Vagina (tissue), 2 donors: ENCODE measurements around the gene BCR. TPM values are rescaled to one million over a fixed set of nuclear protein-coding genes. Genes with fewer than 3 reads are reported as not detected.

Experiments used
- DNase-seq, 2 donors: peaks; one replicate each; pipeline ENCODE4 v3.0.0-alpha.2; 2017; ENCODE audit errors: extremely low spot score in 2 of 2
- H3K27ac ChIP-seq: fragments of 200-600 bp; sonication (generic); one replicate; pipeline ENCODE4 v1.5.1; 2019
- H3K27me3 ChIP-seq: fragments of 200-600 bp; sonication (generic); one replicate; pipeline ENCODE4 v1.5.1; 2019
- H3K36me3 ChIP-seq, 2 donors: fragments of 200-600 bp; sonication (generic); one replicate each; pipeline ENCODE4 v1.5.1; 2017 to 2019
- H3K4me1 ChIP-seq: fragments of 200-600 bp; sonication (generic); one replicate; pipeline ENCODE4 v1.5.1; 2019
- H3K4me3 ChIP-seq, 2 donors: fragments of 200-600 bp; sonication (generic); 1 replicate in 1 of 2; 2 replicates in 1 of 2; pipeline ENCODE4 v1.5.1; 2016 to 2019
- H3K9me3 ChIP-seq: fragments of 200-600 bp; sonication (generic); one replicate; pipeline ENCODE4 v1.5.1; 2019
- POLR2A ChIP-seq, 2 donors: fragments of 450-650 bp; IDR thresholded peaks; one replicate each; pipeline ENCODE4 v1.6.1; 2017; ENCODE audit warnings: antibody characterized with exemption in 2 of 2, mild to moderate bottlenecking in 2 of 2, moderate library complexity in 2 of 2
- POLR2AphosphoS5 ChIP-seq, 2 donors: sonication (generic); formaldehyde crosslinking; IDR thresholded peaks; one replicate each; pipeline ENCODE4 v1.9.0; 2017; ENCODE audit warnings: antibody characterized with exemption in 2 of 2, mild to moderate bottlenecking in 2 of 2, low read depth in 1 of 2; ENCODE audit not compliant: insufficient read depth in 1 of 2
- intact Hi-C: fragments of 100-400 bp; cut with DNase I; formaldehyde crosslinking; loops from one replicate; pipeline ENCODE4 v1.15.1; 2023
- total RNA-seq: library from RNA; depleted of rRNA; stranded (reverse); fragments of >200 nt; gene quantifications from one replicate; pipeline ENCODE4 v1.2.3, GENCODE V29; 2016
- TF ChIP-seq, protein P1 (sequence below), 3 experiments: fragments of 450-650 bp in 2 of 3; fragments of 200-600 bp in 1 of 3; sonication (generic) in 1 of 3; IDR thresholded peaks; one replicate each; pipeline ENCODE4 v1.5.1; 2017 to 2019; ENCODE audit warnings: antibody characterized with exemption in 3 of 3, mild to moderate bottlenecking in 2 of 3, moderate library complexity in 2 of 3

BCR gene
- total RNA-seq, 1 donor from 2014 or later, result 52.5 TPM

DNA sequence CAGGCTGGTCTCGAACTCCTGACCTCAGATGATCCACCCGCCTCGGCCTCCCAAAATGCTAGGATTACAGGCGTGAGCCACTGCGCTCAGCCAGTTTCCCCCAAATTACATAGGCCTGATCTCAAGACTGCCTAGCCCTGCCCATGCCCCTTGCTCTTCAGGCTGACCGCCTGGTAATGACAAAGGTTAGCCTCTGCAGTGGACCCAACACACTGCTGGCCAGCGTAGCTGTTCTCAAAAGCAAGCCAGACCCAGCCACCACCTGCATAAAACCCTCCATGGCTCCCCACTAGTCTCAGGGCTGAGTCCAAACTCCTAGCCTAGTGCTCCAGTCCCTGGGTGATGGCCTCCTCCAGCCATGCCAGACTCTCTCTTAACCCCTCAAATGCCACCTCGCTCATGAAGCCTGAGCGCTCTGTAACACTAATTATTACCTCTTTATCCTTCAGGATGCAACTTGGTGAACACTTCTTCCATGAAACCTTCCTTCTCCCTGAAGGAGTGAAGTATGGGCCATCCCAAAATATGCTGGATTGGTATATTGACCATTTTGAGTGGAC is 37.7 kb upstream of the BCR start:
- no peak overlapping the region for H3K27ac ChIP-seq
- H3K27me3 ChIP-seq, result no peaks in the 10 kb centered on the region
- TF ChIP-seq, protein P1, sequence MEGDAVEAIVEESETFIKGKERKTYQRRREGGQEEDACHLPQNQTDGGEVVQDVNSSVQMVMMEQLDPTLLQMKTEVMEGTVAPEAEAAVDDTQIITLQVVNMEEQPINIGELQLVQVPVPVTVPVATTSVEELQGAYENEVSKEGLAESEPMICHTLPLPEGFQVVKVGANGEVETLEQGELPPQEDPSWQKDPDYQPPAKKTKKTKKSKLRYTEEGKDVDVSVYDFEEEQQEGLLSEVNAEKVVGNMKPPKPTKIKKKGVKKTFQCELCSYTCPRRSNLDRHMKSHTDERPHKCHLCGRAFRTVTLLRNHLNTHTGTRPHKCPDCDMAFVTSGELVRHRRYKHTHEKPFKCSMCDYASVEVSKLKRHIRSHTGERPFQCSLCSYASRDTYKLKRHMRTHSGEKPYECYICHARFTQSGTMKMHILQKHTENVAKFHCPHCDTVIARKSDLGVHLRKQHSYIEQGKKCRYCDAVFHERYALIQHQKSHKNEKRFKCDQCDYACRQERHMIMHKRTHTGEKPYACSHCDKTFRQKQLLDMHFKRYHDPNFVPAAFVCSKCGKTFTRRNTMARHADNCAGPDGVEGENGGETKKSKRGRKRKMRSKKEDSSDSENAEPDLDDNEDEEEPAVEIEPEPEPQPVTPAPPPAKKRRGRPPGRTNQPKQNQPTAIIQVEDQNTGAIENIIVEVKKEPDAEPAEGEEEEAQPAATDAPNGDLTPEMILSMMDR (IDR thresholded peaks at IDR 0.05), result no peak
- TF ChIP-seq POLR2AphosphoS5 (IDR thresholded peaks at IDR 0.05; ENCODE audit: insufficient read depth in 1 of 2, low read depth in 1 of 2) (no peak), POLR2A (IDR thresholded peaks at IDR 0.05) (no peak)
- no peak for DNase-seq
- H3K4me1 ChIP-seq, result peaks cover 48% of the 10 kb centered on the region
- H3K36me3 ChIP-seq, result no peaks in the 10 kb centered on the region
- peak overlapping the region; percentile 10 to 20 for H3K4me3 ChIP-seq
- intact Hi-C loops, result no loop called here
- H3K9me3 ChIP-seq, result no peaks in the 10 kb centered on the region

DNA sequence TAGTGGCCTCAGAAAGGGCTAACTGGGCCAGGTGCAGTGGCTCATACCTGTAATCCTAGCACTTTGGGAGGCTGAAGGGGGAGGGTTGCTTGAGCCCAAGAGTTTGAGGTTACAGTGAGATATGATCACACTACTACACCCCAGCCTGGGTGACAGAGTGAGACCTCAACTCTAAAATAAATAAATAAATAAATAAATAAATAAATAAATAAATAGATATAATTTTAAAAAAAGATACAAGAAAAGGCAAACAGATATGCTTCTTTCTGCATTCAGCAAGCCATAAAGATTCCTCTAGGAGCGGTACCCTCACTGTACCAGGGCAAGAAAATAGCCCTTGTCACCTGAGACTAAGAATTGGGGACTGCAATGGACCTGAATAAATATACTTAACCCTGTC is 37.2 kb upstream of the BCR start:
- Histone ChIP-seq H3K4me3 (no peak overlapping the region), H3K27ac (no peak overlapping the region), H3K9me3 (no peaks in the 10 kb centered on the region), H3K36me3 (no peaks in the 10 kb centered on the region), H3K4me1 (peaks cover 44% of the 10 kb centered on the region), H3K27me3 (no peaks in the 10 kb centered on the region)
- TF ChIP-seq, protein P1 (IDR thresholded peaks at IDR 0.05), result no peak
- TF ChIP-seq POLR2A (IDR thresholded peaks at IDR 0.05) (no peak), POLR2AphosphoS5 (IDR thresholded peaks at IDR 0.05; ENCODE audit: insufficient read depth in 1 of 2, low read depth in 1 of 2) (no peak)
- intact Hi-C loops, result no loop called here
- DNase-seq, result no peak

DNA sequence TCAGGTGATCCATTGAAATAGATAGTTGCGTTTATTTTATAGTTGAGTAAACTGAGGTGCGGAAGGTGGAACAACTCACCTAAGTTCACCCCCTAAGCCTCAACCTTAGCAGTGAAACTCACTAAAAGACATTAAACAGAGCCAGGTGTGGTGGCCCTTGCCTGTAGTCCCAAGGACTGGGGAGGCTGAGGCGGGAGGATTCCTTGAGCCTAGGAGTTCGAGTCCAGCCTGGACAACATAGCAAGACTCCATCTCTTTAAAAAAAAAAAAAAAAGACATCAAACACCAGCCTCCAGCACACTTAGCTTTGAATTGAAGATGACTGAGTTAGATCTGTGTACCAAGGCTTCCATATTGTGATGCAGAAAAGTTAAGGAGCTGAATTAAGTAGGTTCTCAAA is 35.9 kb upstream of the BCR start:
- Histone ChIP-seq H3K4me3 (peak overlapping the region; percentile 52), H3K4me1 (peaks cover 37% of the 10 kb centered on the region), H3K9me3 (no peaks in the 10 kb centered on the region), H3K27me3 (no peaks in the 10 kb centered on the region), H3K27ac (peak overlapping the region; percentile 27), H3K36me3 (no peaks in the 10 kb centered on the region)
- no peak for DNase-seq
- intact Hi-C loops, result no loop called here
- no peak for TF ChIP-seq POLR2AphosphoS5 (IDR thresholded peaks at IDR 0.05; ENCODE audit: insufficient read depth in 1 of 2, low read depth in 1 of 2)
- no peak for TF ChIP-seq POLR2A (IDR thresholded peaks at IDR 0.05)
- TF ChIP-seq, protein P1 (IDR thresholded peaks at IDR 0.05), result no peak

DNA sequence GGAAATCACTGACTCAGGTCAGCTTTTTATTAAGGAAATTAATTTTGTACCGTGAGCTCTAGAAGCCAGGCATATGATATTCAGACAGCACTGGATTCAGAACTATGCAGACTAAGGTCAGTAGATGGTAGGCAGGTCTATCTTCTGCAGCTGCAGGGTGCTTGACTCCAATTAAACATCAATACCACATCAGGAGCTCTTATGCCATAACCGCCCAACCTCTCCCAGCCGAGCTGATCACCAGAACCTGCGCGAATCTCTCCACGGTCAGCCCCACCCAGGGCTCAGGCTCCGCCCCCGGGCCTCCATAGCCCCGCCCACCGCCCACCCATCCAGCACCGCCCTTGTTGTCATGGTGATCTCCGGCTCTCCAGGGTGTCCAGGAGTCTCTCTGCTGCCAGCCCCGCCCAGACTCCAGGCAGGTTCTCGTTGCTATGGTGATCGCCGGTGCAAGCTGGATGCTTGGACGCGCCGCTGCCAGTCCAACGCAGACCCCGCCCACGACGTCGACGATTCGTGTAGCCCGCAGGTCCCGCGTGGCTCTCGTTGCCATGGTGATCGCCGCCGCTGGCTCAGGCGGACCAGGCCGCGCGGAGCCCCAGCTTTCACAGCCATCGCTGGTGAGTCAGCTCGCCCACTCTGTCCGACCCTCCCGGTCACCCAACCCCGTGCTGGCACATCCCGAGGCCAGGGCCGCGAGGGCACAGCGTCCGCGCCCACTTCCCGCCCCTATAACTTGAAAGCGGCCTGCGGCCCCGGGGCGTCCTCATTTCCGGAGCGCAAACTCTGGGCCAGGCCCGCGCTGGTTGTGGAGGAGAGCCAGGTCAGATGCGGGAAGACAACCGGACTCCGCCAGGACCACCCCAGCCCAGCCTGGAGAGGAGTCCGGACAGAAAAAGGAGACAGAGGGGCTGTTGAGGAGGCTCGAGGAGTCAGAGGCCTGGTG is 35.1 kb upstream of the BCR start, which contains the start of gene RAB36:
Gene RAB36 (plus strand): TSS at position 546 of the 946 bp plus-strand sequence. CDS start 1,140 bp downstream, outside the sequence.
- Histone ChIP-seq H3K4me1 (peaks cover 37% of the 10 kb centered on the region), H3K27ac (peak within 1 kb of the TSS; percentile 47), H3K4me3 (peak within 1 kb of the TSS; percentile 52), H3K36me3 (peaks cover 0 to 6% of the 10 kb centered on the region in 2 donors), H3K27me3 (no peaks in the 10 kb centered on the region), H3K9me3 (no peaks in the 10 kb centered on the region)
- intact Hi-C loops, result no loop called here
- TF ChIP-seq POLR2A (IDR thresholded peaks at IDR 0.05) (no peak), POLR2AphosphoS5 (IDR thresholded peaks at IDR 0.05; ENCODE audit: insufficient read depth in 1 of 2, low read depth in 1 of 2) (peak; percentile 22 to 67)
- DNase-seq, result peak in 1 of 2 donors; percentile 97

DNA sequence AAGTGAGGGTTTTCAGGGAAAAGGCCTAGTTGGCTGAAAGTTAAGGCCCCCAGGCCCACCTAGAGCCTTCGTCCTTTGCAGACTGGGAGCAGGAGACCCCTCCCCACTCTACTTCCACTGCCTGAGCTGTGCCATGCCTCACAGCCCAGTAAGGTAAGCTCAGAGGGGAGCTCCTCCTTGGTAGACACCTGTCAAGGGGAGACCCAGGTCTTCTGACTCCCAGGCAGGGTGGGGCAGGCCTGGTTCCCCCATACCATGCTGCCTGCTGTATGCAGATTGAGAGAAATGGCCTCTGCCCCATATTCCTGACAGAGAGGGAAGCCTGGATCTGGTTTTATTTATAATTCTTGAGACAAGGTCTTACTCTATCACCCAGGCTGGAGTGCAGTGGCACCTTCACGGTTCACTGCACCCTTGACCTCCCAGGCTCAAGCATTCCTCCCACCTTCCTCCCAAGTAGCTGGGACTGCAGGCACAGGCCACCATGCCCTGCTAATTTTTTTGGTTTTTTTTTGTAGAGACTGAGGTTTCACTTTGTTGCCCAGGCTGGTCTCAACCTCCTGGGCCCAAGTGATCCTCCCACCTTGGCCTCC is 34.3 kb upstream of the BCR start:
- no peaks in the 10 kb centered on the region for H3K27me3 ChIP-seq
- H3K27ac ChIP-seq, result peak overlapping the region; percentile 47
- intact Hi-C loops, result no loop called here
- TF ChIP-seq, protein P1 (IDR thresholded peaks at IDR 0.05), result no peak
- TF ChIP-seq POLR2A (IDR thresholded peaks at IDR 0.05), result no peak
- TF ChIP-seq POLR2AphosphoS5 (IDR thresholded peaks at IDR 0.05; ENCODE audit: insufficient read depth in 1 of 2, low read depth in 1 of 2), result no peak
- no peak for DNase-seq
- H3K9me3 ChIP-seq, result no peaks in the 10 kb centered on the region
- peaks cover 37% of the 10 kb centered on the region for H3K4me1 ChIP-seq
- peak overlapping the region; percentile 52 for H3K4me3 ChIP-seq
- peaks cover 0 to 6% of the 10 kb centered on the region in 2 donors for H3K36me3 ChIP-seq
